Measurements from ENCODE around the gene RFX4. TPM values are rescaled to one million over a fixed set of nuclear protein-coding genes. Genes with fewer than 3 reads are reported as not detected.

The RFX4 gene
- polyA plus RNA-seq, 2 of the 4 experiments (the other 2 are of a cell fraction) = not detected

- TF ChIP-seq ATOH8 (CRISPR knock-in tag; IDR thresholded peaks at IDR 0.05; ENCODE audit: low read depth) = no peak
- TF ChIP-seq BHLHE40 (IDR thresholded peaks at IDR 0.05; ENCODE audit: low read depth, low read length) = no peak
- TF ChIP-seq ZNF302 (CRISPR knock-in tag; IDR thresholded peaks at IDR 0.05) = no peak
- no peak for TF ChIP-seq NR3C1 (IDR thresholded peaks at IDR 0.05)
- TF ChIP-seq PHF8 (IDR thresholded peaks at IDR 0.05; ENCODE audit: borderline replicate concordance, low read depth) = no peak
- TF ChIP-seq CEBPB (IDR thresholded peaks at IDR 0.05) = no peak
Observed at GRCh38 chr12:106679574-106679973, 96.8 kb downstream of the RFX4 start (continued).

- POLR2A ChIA-PET = no interaction called here
- H3K4me1 ChIP-seq = no peaks in the 10 kb centered on the region
- DNase-seq (ENCODE audit: low read depth in 1 of 2, low spot score in 1 of 2) = no peak
- H3K4me2 ChIP-seq = no peak overlapping the region
- ATAC-seq = no peak
- CTCF ChIA-PET = interaction anchor here (0.6 kb wide), 1 partner anchor 15 kb away, joined by 3 read pairs; no protein-coding TSS in a partner anchor
- no peak overlapping the region for H3K4me3 ChIP-seq
- H3K9me3 ChIP-seq = no peaks in the 10 kb centered on the region
- TF ChIP-seq SMC3 (IDR thresholded peaks at IDR 0.05) (no peak), USF2 (IDR thresholded peaks at IDR 0.05) (no peak), ESRRA (IDR thresholded peaks at IDR 0.05; ENCODE audit: borderline replicate concordance, low read length) (no peak), MAZ (IDR thresholded peaks at IDR 0.05; ENCODE audit: borderline replicate concordance, low read depth, low read length) (no peak), ZFP36 (IDR thresholded peaks at IDR 0.05; ENCODE audit: borderline replicate concordance, partially characterized antibody) (no peak), HEYL (CRISPR knock-in tag; IDR thresholded peaks at IDR 0.05) (no peak), POLR2AphosphoS2 (conservative IDR thresholded peaks at IDR 0.05; ENCODE audit: low read length) (no peak), CBX2 (IDR thresholded peaks at IDR 0.05; ENCODE audit: borderline replicate concordance, low read depth) (no peak), ZNF302 (CRISPR knock-in tag; IDR thresholded peaks at IDR 0.05) (no peak), ATOH8 (CRISPR knock-in tag; IDR thresholded peaks at IDR 0.05; ENCODE audit: low read depth) (no peak), JUNB (IDR thresholded peaks at IDR 0.05) (no peak), REST (IDR thresholded peaks at IDR 0.05) (no peak), HMGXB4 (CRISPR knock-in tag; IDR thresholded peaks at IDR 0.05; ENCODE audit: borderline replicate concordance) (no peak), KDM1A (IDR thresholded peaks at IDR 0.05; ENCODE audit: low read depth) (no peak), SREBF2 (IDR thresholded peaks at IDR 0.05) (no peak), RFX5 (IDR thresholded peaks at IDR 0.05) (no peak), HOXB5 (CRISPR knock-in tag; IDR thresholded peaks at IDR 0.05) (no peak)
- FAIRE-seq = no peak
- no peak overlapping the region for H3K27ac ChIP-seq
Observed at GRCh38 chr12:106680280-106680679, 97.5 kb downstream of the RFX4 start.

Data from A549 (cell line).